Astrocyte (in vitro differentiated cells and primary cell): Measurements from ENCODE around the gene MIB2.

Source experiments
- EZH2 ChIP-seq: IDR thresholded peaks from 2 replicates; pipeline ENCODE4 v1.6.1; 2012; ENCODE audit warnings: mild to moderate bottlenecking, low read length, inconsistent platforms; ENCODE audit not compliant: insufficient read depth
- TF ChIP-seq, protein P1 (sequence below): IDR thresholded peaks from 2 replicates; pipeline ENCODE4 v1.5.1; 2011; ENCODE audit warnings: low read depth, mild to moderate bottlenecking, inconsistent platforms, low read length, moderate library complexity; ENCODE audit not compliant: insufficient read depth

DNA sequence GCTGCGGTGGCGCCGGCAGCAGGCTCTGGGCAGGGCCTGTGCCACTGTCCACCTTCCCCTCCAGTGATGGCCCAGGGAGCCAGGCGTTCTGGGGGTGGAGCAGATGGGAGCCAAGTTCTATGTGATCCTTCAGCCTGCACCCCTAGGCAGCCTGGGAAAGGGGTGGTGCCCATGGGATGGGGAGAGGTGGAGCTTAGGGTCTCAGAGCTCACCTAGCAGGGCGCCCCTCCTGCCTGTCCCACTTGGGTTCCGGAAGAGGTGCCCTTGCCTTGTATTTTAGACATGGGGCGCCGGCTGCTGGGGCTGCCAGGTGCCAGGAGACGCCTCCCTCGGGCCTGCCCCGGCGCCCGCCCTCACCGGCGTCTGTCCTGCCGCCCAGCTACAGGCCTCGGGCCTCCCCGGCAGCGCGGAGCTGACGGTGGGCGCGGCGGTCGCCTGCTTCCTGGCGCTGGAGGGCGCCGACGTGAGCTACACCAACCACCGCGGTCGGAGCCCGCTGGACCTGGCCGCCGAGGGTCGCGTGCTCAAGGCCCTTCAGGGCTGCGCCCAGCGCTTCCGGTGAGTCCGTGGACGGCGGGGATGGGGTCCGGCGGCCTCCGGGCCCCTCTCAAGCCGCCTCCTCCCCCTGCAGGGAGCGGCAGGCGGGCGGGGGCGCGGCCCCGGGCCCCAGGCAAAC lies 13.6 kb downstream of the MIB2 start:
- TF ChIP-seq, protein P1, sequence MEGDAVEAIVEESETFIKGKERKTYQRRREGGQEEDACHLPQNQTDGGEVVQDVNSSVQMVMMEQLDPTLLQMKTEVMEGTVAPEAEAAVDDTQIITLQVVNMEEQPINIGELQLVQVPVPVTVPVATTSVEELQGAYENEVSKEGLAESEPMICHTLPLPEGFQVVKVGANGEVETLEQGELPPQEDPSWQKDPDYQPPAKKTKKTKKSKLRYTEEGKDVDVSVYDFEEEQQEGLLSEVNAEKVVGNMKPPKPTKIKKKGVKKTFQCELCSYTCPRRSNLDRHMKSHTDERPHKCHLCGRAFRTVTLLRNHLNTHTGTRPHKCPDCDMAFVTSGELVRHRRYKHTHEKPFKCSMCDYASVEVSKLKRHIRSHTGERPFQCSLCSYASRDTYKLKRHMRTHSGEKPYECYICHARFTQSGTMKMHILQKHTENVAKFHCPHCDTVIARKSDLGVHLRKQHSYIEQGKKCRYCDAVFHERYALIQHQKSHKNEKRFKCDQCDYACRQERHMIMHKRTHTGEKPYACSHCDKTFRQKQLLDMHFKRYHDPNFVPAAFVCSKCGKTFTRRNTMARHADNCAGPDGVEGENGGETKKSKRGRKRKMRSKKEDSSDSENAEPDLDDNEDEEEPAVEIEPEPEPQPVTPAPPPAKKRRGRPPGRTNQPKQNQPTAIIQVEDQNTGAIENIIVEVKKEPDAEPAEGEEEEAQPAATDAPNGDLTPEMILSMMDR = no peak
- TF ChIP-seq EZH2 = no peak
